ENCODE data around the gene MYL6B.
A peak's percentile ranks its signal among the peaks of the same experiment; 100 is the strongest.
"Not testable (repeated sequence)": the region's sequence is repeated elsewhere in the genome, so short reads cannot be mapped to it uniquely, and the experiment has no call there.

MYL6B gene

DNA sequence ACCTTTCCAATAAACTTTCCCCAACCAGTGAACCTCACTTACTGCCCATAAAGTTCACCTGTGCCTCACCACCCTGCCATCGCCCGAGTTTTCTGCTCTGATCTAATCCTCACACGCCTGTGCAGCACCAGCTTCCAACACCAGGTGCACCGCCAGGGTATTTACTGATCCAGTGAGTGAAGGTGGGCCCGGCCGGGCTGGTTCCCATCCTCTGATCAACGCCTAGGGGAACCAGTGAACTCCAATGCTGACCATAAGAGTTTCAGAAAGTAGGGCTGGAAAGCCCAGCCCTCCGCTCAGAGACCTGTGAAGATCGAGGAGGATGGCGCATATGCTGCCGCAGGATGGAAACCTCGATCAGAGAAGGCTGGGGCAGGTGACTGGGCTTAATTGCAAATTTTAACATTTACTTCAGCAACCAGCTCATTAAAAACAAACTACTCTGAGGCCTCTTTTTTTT is 685 bp upstream of the MYL6B start:
- DNase-seq: peak in 20 of 58 donors; percentile 16 to 67 (median 44)

GRCh38 chr12:56152756-56153677 is 630 bp downstream of the MYL6B start:
- DNase-seq: peak in 1 of 58 donors; percentile 31

- no peak for DNase-seq
Measured at GRCh38 chr12:56153678-56154065, 1.3 kb downstream of the MYL6B start.

GRCh38 chr12:56154246-56154771 is 1.9 kb downstream of the MYL6B start:
- DNase-seq: no peak

- DNase-seq: no peak
Measured at GRCh38 chr12:56154818-56155217, 2.4 kb downstream of the MYL6B start.

DNA sequence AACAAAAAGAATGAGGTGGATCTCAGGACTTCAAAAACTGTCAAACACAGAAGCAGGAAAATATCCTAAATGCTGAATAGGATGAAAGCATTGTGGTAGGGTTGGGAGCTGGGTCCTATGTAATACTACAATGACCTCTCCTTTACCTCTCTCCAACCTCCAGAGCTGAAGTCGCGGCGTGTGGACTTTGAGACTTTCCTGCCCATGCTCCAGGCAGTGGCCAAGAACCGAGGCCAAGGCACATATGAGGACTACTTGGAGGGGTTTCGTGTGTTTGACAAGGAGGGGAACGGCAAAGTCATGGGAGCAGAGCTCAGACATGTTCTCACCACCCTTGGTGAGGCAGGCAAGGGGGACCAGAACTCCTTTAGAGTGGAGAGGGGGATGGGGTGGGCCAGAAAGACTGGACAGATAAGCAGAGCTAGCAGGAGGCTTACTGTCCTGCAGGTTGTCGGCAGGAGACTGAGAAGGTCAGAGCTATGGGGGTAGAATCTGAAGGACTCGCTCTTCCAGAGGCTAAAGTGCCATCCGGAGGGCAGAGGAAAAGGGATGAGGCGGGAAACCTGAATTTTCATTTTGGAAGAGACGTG is 3.0 kb downstream of the MYL6B start:
- DNase-seq: no peak

DNA sequence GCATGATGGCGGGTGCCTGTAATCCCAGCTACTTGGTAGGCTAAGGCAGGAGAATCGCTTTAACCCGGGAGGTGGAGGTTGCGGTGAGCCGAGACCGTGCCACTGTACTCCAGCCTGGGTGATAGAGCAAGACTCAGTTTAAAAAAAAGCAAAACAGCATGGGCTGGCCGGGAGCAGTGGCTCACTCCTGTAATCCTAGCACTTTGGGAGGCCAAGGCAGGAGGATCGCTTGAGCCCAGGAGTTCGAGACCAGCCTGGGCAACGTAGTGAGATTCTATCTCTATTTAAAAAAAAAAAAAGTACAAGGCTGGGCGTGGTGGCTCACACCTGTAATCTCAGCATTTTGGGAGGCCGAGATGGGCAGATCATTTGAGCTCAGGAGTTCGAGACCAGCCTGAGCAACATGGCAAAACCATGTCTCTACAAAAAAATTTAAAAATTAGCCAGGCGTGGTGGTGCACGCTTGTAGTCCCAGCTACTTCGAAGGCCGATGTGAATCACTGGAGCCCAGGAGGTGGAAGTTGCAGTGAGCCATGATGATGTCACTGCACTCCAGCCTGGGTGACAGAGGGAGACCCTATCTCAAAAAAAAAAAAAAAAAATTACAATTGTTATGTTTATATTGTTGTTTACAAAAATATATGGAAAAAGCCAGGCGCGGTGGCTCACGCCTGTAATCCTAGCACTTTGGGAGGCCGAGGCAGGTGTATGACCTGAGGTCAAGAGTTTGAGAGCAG is 4.2 kb downstream of the MYL6B start:
- not testable (repeated sequence) for DNase-seq

GRCh38 chr12:56157201-56158028 is 5.0 kb downstream of the MYL6B start:
- peak in 46 of 58 donors; percentile 5 to 84 (median 59) for DNase-seq

DNA sequence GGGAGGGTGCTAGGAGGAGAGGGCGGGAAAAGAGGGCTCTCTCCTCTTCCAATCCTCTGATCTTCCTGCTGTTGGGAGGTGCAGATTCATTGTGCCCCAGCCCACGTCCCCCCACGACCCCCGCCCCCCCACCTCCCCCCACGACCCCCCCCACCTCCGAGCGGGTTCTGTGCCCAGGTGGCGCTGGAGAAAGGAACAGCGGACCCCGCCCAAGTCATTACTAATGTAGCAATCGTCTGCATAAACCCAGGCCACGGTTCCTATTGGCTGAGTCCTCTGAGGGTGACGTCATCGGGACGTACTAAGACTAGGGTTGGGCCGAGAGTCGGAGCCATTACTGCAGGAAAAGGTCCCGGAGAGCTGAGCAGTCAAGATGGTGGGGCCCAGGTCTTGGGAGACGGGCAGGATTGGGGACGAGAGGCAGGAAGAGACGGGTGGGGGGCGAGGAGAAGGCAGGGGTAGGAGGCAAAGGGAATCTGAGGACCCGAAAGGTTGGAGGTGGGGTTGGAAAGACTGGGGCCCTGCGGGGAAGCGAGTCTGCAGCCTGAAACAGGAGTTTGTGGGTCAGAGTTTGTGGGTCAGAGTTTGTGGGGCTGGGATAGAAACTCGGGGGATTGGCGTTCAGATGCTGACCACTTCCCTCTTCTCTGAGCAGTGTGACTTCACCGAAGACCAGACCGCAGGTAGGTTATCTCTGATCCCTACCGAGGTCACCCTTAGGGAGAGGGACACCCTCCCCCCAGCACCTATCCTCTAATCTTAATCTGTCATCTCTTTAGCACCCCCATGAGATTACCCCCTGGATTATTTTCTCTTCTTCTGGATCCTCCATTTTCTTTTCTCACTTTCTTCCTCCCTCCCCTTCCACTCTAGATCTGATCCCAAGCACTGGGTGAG is 5.9 kb downstream of the MYL6B start, which contains the start of gene MYL6:
TSS of gene MYL6 (plus strand) at position 331 of the 897 bp plus-strand sequence. CDS start at position 374, 43 bp downstream.
- peak; percentile 36 to 99 (median 92) for DNase-seq

- DNase-seq: peak in 39 of 58 donors; percentile 12 to 58 (median 25)
Measured at GRCh38 chr12:56158926-56159461, 6.6 kb downstream of the MYL6B start.

GRCh38 chr12:56159482-56160192 is 7.2 kb downstream of the MYL6B start:
- peak in 1 of 58 donors; percentile 30 for DNase-seq

GRCh38 chr12:56160193-56160763 is 7.9 kb downstream of the MYL6B start:
- no peak for DNase-seq

DNA sequence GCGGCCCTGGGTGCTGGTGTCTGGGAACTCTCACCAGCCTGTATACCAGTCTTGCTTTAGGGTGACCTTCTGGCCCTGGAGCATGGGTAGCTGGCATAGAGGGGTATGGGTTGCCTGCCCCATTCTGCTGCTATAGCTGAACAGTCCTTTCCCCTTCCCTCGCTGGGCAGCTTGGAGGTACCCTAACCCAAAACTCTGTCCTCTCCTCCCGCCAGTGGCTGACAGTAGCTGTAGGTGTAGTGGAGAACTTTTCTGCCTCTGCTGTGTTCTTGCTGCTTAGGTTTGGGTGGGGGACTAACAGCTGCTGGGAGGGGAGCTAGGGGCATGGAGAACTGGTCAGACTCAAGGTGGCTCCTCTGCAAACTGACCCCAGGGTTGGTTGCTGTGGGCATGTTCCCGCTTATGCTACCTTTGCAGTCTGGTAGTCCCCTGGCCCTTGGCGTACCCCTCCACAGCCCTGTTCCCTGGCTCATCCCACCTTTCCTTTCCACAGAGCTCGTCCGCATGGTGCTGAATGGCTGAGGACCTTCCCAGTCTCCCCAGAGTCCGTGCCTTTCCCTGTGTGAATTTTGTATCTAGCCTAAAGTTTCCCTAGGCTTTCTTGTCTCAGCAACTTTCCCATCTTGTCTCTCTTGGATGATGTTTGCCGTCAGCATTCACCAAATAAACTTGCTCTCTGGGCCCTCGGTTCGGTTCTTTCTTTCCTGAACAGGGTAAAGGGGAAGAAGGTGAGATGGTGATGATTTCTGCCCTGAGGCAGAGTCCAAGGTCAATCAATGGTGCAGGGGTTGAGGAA is 8.7 kb downstream of the MYL6B start:
- DNase-seq: no peak

DNA sequence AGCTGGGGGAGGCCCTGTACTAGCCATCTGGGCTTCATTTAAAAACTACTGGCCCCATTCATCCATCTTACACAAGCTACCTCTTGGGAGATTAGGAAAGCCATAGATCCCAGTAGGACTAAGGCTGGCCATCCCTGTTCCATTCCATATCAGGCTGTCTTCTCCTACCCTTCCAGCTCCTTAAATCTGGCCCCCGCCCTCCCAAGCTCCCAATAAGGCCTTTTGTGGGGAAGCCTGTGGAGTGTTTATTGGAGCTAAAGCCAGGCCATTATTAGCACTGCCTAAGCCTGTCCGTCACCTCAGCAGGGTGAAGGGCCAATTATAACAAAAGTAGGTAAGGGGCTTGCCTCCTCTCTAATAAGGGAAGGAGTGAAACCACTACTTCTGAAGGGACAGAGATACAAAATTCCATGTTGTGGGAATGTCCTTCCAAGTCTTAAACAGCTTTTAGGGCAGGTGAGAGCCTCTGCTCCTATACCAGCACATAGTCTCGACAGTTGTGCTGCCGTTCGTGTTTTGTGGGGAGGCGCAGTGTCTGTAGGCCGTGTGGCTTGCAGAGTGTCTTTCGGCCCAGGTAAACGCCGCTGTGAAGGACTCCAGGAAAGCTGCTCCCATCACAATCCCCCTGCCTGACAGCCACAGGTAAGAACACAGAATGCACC is 9.4 kb downstream of the MYL6B start:
- DNase-seq: no peak

DNA sequence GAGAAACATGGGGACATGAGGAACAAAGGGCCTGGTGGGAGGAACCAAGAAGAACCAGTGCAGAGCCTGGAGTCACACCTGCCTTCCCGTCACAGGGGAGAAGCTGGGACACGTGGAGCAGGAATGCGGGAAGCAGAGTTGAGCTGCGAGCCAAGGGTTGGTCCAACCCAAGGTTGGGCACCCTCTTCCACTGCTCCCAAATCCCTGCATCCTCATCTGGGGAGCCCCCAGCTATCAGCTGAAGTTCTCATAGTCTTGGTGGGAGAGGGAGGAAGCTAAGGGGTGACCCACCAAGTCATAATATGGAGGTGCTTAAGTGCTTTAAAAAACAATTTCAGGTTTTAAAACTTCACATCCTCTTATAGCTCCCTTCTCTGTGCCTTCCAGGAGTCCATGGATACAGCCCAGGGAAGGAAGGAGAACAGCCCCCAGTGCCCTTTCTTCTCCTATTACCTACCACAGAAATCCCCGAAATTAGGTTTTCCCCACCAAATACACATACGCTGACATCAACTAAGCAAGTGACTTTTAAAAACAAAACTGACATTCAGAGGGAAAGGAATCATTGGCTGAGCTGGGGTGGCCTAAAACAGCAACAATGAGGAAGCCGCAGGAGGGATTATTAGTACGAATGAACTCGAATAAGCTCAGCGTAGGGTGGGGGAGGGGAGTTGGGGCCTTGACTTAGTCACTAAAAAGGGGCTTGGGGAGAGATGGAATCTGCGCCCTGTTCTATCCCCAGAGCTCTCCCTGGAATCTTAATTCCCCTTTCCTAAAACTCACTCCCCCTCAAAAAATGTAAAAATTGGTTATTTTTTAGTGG is 10.3 kb downstream of the MYL6B start:
- DNase-seq: no peak
